ENCODE measurements around the gene DDIT3.

DDIT3 gene

DNA sequence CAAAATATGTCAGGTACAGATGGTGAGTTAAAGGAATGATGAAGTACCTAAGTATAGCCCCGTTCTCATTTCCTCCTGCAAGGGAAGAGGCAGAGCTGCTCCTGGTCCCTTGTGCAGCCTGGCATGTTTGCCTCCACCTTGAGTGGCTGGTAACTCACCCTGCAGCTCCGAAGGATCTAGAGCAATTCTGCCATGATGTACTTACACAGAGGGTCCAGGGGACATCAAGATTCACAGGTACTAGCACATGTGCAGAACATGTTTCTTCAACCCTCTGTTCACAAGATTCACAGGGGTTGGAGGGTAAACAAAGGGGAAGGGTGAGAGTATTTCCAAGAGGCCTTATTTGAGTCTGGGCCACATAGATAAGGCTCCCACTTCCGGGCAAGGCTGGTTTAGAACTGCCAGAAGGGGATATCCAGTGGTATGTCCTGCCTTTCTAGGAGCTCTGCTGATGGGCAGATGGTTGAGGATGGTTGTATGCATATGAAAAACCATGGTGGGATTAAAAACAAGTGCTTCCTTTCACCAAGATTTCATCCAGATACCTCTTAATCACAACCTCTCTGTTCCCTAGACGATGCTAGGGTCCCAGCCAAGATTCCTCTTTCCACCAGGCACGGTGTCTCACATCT lies 18.9 kb upstream of the DDIT3 start:
- TF ChIP-seq CTCF (IDR thresholded peaks at IDR 0.05; ENCODE audit: insufficient read depth, low read depth, low read length, missing control alignments), result no peak
- DNase-seq (ENCODE audit: low read depth), result no peak

DNA sequence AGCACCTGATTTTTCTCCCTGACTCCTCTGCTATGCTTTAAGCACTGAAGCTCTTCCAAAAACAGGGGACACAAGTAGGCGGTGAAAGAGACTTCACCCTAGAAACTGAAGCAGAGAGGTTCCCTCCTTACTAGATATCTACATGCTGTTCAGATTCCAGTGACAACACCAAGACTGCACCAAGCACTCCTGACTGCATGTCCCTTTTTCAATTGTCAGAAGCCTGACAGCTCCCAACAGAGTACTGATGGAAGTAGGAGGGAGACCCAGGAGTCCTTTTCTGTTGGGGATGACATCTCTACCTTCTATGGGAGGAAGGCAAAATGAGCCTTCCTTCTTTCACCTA lies 16.3 kb upstream of the DDIT3 start:
- TF ChIP-seq CTCF (IDR thresholded peaks at IDR 0.05; ENCODE audit: insufficient read depth, low read depth, low read length, missing control alignments), result no peak
- no peak overlapping the region for H3K4me3 ChIP-seq (ENCODE audit: low read depth, low read length)
- no peak for DNase-seq (ENCODE audit: low read depth)

More for the DNA sequence above, 18.9 kb upstream of the DDIT3 start:
- H3K4me3 ChIP-seq (ENCODE audit: low read depth, low read length), result no peak overlapping the region

DNA sequence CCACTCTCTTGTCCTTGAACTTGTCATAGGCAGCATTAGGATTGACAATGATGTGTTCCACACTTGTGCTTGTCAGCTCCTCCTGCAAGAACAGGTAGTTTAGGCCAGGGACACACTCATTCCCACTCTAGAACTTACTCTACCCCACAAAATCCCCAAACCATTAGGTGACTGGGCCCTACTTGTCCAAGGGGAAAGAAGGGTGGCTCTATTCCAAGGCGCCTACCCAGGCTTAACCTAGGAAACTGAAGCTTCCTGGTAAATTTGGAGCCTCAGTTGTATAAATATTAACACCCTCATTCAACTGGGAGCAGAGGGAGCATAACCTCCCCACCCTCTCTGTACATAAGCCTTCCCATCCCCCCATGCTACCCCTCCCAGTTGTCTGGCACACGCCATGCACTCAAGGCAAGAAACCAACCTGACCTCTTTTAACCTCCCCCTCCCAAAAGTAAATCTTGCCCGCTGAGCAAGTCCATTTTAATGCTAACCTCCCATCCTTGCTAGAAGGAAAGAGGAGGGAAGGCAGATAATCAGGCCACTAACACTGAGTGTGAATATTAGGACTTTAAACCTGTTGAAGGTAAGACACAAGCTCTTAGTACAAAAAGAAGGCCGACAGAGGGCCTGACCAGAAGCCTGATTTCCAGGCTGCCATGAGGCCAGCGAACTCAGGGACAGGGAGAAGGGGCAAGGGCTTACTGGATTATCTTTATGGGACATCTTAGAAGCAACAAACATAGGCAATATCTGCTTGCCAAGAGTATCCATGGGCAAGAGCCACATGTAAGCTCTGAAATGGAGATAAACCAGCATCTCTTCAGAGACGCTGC lies 15.7 kb upstream of the DDIT3 start:
- no peak for DNase-seq (ENCODE audit: low read depth)
- no peak overlapping the region for H3K4me3 ChIP-seq (ENCODE audit: low read depth, low read length)
- no peak for TF ChIP-seq CTCF (IDR thresholded peaks at IDR 0.05; ENCODE audit: insufficient read depth, low read depth, low read length, missing control alignments)

DNA sequence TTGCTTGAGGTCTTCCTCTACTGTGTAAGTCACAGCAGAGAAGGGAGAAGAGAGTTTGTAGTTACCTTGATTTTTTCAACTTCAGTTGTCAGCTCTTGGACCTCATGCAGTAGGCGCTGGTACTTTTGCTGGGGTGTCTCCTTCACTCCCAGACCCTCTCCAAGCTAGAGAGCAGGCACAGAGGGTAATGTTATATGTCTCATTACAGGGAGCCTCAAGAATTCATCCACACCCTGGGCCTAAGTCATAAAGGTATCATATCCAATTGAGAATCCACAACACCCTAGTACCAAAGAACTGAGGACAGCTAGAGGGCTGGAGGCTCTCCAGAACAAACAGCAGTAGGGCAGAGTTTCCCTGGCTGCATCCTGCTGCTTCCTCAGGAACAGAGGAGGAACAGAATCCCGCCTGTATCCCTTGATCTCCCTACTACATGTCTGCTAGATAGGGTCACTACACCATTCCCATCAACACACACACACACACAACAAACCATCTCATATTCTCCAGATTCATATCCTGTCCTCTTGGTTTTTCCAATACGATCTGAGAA lies 14.8 kb upstream of the DDIT3 start:
- H3K4me3 ChIP-seq (ENCODE audit: low read depth, low read length), result no peak overlapping the region
- no peak for DNase-seq (ENCODE audit: low read depth)
- no peak for TF ChIP-seq CTCF (IDR thresholded peaks at IDR 0.05; ENCODE audit: insufficient read depth, low read depth, low read length, missing control alignments)

DNA sequence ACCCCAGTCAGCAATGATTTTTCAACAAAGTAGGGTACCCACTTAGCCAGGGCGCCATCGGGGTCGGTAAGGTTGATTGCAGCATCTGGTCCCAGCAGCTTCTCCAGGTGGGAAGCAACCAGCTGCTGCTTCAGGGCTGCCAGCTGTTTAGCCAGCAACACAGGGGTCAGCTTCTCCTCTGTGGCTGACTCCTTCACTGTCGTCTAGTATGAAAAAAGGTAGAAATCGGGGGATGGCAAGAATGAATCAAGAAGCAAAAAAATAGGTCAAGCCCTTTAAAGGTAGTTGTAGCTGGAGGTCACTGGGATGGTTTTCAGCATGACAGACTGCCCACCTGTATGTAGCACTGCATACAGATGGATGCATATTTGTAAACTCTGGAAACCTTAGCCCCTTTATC lies 13.9 kb upstream of the DDIT3 start:
- H3K4me3 ChIP-seq (ENCODE audit: low read depth, low read length), result no peak overlapping the region
- DNase-seq (ENCODE audit: low read depth), result no peak
- no peak for TF ChIP-seq CTCF (IDR thresholded peaks at IDR 0.05; ENCODE audit: insufficient read depth, low read depth, low read length, missing control alignments)

- no peak for DNase-seq (ENCODE audit: low read depth)
- no peak overlapping the region for H3K4me3 ChIP-seq (ENCODE audit: low read depth, low read length)
- no peak for TF ChIP-seq CTCF (IDR thresholded peaks at IDR 0.05; ENCODE audit: insufficient read depth, low read depth, low read length, missing control alignments)
These were observed 12.8 kb upstream of the DDIT3 start for GRCh38 chr12:57533108-57533507.

Measured in GM12865 (cell line).